Activated CD4-positive, alpha-beta T cell treated with anti-CD3 and anti-CD28 coated beads for 48 hours (primary cell): ENCODE data around the gene NACAD.

Experiments used
- DNase-seq: peaks from one replicate; pipeline ENCODE4 v3.0.0-alpha.2; 2020

The NACAD gene

DNA sequence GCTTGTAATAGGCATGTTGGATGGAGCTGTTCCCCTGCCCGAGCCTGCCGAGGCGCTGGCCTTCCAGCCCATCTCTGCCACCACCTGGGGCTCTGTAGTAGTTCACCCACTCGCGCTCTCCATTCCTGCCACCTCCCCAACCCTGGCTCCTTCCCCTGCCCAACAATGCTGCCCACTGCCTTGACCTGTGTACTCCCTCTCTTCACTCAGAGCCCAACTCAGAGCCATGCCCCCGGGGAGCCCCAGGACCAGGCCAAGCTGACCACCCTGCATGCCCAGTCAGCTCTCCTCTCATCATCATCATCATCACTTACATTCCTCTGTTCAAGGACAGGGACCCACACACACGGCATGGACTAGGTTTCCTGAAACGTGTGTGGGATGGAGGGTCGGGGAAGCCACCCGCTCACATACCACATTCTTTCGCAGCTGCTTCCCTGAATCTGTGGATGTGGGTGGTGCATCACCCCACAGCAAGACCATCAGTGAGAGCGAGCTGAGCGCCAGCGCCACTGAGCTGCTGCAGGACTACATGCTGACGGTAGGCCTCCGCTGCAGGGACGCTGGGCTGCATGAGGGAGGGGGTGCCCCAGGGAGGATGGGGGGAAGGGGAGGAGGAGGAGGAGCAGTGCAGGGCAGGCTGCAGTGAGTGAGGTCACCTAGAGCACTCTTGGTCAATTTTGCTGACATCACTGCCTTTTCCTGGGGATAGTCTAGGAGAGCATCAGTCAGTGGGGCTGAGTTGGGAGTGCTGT lies 15.6 kb downstream of the NACAD start:
- no peak for DNase-seq

DNA sequence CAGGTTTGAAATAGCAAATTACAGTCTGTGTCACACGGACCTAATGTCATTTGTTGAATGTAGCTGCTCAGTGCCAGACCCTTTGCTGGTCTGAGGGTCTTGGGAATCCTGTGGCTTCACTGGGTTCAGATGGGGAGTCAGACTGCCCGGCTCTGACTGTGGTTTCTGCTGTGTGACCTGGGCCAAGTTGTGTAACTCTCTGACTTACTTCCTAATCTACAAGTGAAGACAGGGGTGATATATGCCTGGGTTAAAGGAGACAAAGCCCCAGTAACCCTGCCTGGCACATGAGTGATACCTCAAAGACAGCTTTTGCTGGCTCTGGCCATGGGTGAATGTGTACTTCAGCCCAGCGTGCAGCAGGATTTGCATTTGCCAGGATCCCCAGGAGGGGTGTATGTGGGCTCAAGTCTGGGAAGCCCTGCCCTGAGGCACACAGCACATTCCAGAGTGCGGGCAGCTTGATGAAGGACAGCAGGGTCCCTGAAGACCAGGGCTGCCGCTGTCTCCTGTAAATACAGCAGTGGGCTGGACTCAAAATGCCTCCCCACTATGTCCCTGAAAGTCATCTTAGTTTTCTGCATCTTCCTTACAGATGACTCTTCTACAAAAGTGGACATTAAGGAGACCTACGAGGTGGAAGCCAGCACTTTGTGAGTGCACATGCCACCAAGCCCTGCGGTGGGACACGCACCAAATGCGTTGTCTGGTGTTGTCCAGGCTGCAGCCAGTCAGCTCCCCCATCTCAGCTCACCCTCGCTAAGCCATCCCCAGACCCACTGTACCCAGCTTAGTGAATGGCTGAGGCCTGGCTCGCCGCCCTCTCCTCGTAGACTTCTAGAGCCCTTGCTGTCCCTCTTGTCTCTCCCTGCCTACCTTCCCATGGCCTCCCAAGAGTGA lies 16.4 kb downstream of the NACAD start:
- DNase-seq = no peak

DNA sequence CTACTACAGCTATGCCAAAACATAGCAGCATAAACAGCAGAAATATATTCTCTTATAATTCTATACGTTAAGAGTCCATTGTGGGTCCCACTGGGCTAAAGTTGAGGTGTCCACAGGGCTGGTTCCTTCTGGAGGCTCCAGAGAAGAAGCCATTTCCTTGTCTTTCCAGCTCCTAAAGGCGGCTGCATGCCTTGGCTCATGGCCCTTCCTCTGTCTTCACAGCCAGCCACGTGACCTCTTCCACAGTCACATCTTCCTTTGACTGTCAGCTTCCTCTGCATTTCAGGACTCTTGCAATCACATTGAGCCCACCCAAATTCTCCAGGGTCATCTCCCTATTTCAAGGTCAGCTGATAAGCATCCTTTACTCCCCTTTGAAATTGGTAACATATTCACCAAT lies 17.2 kb downstream of the NACAD start:
- DNase-seq = no peak

DNA sequence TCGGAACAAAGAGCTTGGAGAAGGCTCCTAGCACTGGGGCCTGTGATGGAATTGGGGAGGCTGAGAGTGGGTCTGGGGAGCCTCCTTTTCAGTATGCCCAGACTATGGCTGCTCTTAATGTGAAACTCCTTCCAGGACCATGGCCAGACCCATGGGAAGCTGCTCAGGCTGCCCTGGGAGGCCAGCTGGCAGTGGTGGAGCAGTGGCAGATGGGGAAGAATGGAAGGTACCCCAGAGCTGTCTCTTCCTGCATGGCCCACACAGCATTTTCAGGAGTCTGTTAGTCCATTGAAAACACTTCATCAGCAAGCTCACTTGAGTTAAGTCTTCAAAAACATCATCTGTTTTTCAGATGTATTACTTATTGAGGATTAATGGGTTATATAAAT lies 18.5 kb downstream of the NACAD start:
- no peak for DNase-seq

DNA sequence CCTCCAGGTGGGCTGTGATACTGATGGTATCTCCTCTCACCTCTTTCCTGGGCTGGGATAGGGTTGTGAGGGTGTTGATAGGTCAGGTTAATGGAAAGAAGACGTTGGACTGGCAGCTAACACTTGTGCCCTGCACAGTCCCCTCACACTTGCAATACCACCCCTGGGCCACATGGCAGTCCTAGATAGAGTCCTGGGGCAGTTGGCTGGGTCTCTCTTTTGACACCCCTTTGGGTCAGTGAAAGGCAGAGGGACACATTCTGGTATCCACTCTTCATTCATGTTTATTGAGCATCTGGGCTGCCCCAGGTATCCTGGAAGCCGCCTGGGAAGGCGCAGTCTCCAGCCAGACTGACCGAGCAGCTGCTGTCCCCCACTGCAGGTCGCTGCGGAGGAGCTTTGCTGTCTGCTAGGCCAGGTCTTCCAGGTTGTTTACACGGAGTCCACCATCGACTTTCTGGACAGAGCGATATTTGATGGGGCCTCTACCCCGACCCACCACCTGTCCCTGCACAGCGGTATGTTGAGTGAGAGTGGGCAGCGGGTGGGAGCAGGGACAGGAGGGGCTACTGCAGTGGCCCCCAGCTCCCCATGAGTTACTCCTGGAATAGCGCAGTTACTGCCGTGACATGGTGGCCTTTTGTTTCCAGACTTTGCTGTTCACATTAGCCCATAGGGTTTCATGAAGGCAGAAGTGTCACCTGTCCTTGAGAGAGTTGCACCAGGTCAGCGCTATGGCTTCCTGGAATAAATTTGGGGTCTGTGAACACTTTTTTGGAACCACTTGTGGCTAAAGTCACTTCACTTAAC lies 19.1 kb downstream of the NACAD start:
- no peak for DNase-seq

DNA sequence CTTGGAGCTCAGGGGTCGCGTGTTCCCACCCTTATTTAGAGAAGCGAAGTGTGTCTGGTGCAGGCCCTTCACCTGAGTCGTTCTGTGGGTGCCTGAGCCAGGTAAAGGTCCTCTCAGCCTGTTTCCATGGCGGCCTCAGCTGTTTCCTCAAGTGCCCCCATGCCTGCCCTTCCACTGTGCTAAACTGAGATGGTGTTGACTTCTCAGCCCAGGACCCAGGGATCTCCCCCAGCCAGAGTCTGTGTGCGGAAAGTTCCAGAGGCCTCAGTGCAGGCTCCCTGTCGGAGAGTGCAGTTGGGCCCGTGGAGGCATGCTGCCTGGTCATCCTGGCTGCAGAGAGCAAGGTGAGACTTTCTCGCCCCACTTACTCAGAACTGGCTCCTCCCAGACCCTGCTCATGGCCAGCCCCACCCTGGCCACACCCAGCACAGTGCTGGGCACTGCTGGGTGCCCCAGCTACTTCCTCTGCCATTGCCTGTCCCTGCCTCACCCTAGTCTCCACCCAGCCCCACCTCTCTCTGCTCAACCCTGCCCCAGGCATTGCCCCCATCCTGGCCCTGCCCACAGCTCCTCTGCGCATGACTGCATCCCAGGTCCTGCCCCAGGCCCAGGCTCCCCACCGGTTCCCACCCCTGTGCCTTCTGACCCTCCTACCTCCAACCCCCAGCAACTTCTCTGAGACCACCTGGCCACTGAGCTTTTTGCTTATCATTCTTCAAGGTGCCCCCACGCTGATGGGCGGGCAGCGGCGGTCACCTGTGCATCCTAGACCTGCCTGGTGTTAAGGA lies 20.3 kb downstream of the NACAD start:
- no peak for DNase-seq

DNA sequence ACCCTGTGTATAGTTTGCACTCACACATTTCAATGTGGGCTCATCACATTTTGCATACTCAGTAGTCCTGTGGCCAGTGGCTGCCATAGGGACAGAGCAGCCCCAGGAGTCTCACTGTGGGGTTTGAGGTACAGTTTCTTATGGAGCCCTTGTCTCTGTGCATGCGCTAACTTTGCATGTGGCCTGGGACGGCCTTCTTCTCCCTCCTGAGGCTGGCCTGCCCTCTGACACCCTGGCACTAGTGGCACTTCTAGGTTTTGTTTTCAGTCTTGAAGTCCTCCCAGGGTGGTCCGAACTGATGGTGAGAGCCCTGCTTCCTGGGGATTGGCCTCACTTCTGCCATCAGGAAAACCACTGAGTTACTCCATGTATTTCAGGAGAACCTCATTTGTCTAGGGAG lies 21.2 kb downstream of the NACAD start:
- DNase-seq = no peak

DNA sequence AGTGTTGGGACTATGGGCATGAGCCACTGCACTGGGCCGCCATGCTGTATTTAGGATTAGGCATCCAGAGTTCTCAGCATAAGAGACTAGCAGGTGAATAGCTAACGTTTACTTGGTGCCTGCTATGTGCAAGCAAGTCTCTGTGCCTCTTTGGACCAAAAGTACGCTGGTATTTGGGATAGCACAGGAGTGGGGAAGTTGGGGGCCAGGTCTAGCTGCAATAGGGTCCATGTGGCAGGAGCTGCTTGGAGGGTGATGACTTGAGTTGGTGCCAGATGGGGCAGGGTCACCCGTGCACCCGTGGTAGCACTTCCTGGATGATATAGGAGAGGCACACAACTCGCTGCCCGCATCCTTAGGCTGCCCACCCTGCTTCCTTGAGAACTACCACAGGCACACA lies 22.4 kb downstream of the NACAD start:
- DNase-seq = no peak

DNA sequence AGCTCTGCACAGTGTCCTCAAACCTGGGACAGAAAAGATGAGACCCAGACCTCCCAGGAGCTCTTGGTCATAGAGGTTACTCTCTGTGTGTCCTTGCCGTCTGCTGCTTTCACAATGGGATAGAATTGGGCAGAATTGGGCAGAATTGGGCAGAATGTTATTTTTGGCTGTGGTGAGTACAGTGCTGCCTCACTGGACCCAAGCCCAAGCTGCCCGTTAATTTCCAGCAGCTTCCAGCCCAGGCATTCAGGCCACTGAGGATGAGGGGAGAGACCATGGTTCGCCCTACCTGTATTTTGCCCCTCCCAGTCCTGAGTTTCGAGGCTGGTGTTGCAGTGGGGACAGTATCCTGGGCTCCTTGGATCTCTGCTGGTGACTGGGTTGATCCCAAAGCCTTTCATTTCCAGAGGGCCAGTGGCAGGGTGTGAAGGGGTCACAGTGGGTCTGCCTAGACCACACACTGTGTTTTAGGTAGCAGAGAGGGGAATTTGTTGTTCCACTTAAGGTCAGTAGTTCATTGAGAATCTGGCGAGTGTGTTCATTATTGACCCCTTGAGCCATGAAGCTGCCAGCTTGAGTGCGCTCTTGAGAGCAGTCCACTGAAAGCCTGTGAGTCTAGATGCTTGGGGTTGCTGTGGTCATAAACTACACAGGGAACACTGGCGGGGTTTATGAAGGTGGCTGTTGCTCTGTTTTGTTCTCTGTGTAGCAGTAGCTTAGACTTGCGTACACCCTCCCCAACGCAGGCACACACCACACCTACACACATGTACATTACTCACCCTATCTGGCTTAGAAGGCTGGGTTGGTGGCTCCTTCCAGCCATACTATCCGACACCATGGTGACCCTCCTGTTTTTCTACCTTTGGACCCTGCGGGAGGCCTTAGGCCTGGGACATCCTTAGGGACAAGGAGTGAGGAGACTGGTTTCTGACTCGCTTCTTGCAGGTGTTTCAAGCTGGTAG lies 23.5 kb downstream of the NACAD start:
- DNase-seq = no peak

DNA sequence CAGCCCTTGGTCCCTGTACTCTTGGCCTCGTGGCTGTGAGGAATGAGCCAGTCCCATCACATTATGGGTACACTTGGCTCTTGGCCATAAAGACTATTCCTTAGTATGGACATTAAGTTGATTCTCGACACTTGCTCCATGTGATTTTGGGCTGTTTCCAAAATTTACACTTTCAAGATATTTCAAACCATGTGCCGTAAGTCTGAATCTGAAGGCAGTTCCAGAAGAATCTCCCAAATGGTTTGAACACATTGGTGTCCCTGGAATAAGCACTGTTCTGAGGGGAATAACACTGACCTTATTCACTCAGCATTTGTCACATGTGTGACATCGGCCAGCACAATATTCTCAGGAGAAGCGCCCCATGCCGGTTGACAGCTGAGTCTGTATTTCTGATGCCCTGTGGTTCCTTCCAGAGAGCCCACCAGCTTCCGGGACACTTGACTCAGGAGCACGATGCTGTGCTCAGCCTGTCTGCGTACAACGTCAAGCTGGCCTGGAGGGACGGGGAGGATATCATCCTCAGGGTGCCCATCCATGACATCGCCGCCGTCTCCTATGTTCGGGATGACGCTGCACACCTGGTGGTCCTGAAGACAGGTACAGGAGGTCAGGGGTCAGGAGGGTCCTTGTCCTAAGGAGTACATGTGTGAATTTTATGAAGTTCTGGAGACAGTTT lies 24.6 kb downstream of the NACAD start:
- DNase-seq = no peak

DNA sequence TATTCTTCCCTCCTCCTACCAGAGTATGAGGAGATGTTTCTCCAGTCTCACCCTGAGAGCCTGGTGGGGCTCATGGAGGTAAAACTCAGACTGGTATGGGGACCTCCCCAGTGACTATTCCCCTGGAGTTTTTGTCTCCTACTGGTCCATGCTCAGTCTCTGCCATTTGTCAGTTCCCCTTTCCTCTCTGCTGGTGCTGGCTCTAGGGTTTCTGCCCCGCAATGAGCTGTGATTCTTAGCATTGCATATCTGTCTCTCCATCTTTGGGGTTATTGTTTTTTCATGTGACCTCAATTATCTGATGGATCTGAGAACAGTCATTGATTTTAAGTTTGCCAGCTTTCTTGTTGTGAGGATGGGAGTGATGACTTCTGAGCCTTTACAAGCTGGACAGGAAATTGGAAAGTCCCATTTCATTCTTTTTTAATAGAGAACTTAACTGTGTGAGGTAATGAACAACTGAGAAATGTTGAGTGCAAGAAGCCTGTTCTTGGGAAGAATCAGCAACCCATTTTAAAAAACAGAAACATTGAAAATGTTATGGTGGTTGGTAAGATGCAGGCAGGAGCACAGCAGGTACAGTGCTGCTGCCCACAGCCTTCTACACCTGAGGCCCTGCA lies 26.9 kb downstream of the NACAD start:
- no peak for DNase-seq

DNA sequence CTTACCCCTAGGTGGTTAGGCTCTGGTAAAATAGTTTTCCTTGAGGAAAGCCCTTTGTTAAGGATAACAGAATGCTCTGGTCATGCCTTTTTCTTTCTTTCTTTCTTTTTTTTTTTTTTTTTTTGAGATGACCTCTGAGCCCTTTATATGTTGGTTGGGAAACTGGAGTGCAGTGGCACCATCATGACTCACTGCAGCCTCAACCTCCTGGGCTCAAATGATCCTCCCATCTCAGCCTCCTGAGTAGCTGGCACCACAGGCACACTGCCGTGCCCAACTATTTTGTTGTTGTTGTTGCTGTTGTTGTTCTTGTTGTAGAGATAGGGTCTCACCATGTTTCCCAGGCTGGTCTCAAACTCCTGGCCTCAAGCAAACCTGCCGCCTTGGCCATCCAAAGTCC lies 27.4 kb downstream of the NACAD start:
- DNase-seq = no peak

DNA sequence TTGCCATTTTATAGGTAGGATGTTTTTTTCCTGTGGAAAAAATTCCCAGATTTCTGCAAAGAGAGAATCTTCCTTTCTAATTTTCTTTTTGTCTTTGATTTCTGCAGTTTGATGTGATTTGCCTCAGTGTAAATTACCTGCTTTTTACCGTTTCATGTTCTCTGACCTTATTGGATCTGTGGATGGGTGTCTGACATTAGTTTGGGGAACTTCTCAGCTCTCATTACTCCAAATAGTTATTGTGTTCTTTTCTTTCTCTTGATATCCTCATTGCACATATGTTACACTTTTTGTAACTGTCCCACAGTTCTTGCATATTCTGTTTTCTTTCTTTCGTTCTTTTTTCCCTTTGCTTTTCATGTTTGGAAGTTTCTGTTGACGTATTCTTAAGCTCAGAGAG lies 28.5 kb downstream of the NACAD start:
- no peak for DNase-seq

DNA sequence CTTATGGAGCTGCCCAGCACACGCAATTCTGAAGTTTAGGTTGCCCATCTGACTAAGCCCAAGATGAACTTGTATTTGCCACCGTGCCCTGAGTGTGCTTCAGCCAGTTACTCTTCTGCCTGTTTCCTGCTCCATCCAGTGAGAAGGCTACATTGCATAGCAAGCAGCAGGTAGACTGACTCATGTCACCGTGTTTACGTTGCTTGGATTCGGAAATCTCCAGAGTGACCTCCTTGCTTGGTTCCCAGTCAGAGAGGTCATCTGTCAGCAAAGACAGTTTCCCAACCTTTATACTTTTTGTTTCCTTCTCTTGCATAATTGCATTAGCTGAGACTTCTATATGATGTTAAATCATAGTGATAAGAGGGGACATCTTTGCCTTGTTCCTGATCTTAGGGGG lies 30.9 kb downstream of the NACAD start:
- DNase-seq = no peak

DNA sequence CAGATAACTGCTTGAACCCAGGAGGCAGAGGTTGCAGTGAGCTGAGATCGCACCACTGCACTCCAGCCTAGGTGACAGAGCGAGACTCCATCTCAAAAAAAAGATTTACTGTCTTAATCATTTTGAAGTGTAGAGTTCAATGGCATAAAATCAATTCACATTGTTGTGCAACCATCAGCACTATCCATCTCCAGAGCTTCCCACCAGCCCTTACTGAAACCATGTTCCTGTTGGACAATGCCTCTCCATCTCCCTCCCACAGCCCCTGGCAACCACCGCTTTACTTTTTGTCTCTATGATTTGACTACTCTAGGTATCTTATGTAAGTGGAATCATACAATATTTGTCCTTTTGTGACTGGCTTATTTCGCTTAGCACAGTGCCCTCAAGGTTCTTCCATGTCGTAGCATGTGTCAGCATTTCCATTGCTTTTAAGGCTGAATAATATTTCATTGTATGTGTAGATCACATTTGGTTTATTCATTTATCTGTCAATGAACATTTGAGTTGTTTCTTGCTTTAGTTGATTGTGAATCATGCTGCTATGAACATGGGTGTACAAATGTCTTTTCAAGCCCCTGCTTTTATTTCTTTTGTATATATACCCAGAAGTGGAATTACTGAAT lies 33.1 kb downstream of the NACAD start:
- DNase-seq = no peak

DNA sequence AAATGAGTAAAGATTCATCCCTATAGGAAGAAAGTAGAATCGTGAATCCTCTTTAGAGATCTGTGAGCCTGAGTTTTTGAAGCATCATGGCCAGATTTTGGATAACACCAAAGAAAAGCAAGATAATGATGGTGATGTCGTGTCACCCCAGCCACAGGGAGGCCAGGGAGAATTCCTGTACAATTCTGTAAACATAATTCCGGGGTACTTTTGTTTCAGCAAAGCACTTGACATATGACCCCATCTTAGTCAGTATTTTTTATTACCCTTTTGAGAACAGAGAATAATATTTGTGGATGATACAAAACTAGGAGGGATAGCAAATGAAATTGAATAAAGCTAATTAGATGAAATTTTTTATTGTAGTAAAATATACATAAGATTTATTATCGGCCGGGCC lies 33.8 kb downstream of the NACAD start:
- DNase-seq = no peak

DNA sequence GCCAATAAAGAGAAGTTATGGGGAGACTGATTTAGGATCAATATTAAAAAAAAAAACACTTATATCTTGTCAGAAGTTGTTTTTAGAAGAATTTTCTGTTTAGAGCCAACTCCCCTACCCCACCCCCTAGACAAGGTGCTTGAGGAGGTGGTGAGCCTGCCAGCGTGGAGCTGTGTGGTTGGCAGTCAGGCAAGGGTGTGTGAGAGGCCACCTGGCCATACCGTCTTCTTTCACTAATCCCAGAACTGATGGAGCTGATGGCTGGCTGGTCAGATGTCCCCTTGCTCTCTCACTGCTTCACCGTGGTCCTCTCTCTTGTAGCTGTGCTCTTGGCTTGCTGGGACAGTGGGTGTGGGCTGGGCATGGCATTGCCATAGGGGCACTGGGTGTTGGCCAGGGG lies 34.3 kb downstream of the NACAD start:
- DNase-seq = no peak

DNA sequence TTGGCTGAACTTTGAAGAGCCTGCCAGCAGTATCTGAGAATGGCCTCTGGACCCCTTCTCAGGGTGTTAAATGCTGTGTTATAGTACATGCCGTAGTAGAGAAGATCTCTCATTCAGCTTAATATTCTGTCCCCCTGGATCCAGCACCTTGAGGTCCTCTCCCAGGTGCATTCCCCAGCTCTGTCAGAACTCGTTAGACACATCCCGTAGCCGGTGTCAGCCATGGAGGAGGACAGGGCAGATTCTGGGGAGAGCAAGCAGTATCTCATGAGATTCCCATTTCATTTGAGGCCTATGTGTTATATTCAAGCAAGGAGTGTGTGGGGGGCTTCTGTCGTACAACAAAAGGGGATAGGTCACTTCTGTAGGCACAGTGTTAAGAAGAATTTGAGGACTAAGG lies 34.8 kb downstream of the NACAD start:
- no peak for DNase-seq

DNA sequence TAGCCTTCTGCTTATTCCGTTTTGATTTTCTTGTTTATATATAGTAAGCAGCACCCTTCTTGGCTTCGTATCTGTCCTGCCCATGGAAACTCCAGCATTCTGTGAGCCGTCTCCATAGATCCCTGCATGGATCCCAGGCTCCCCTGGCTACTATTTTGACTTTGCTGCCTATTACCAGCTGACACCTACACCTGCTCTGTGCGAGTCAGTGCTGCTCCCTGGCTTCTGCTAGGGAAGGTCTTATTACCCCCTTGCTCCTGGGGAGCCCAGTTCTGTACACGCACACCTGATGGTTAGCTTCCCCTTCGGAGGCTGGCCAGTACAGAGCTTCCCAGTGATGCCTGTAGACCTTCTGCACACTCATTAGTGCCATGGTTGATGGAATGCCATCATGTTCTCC lies 35.4 kb downstream of the NACAD start:
- no peak for DNase-seq

DNA sequence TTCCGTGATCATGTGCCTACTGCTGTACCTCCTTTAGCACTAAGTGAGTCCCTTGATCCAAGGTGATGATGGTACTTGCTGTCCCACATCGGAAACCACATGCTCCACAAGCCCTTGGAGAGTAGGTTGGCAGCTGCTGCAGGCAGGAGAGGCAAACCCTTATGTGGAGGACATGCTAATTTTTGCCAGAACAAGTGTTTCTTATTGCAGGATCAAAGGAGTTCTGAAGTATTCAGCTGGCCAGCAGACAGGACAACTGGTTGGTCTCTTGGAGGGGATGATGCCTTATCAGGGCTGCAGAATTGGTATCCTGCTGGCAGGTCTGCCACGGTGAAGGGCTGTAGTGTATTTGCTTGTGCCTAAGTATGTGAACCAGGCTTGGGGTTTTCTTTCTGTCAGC lies 36.8 kb downstream of the NACAD start:
- no peak for DNase-seq
